T-helper 2 cell treated with Interferon-gamma antibody and Interleukin-4, amounts not matched to agents 100 ng/mL and 5 ng/mL, for 36 hours (primary cell): ENCODE data around the gene TLCD2. TPM values are rescaled to one million over a fixed set of nuclear protein-coding genes. Genes with fewer than 3 reads are reported as not detected.
"Not testable (repeated sequence)": the region's sequence is repeated elsewhere in the genome, so short reads cannot be mapped to it uniquely, and the experiment has no call there.

Experiments used
- intact Hi-C: fragments of 100-400 bp; cut with micrococcal nuclease; formaldehyde crosslinking; loops from one replicate; pipeline ENCODE4 v1.15.1; 2023
- total RNA-seq: library from RNA; stranded (reverse); gene quantifications from 2 replicates; pipeline ENCODE4 v1.2.3, GENCODE V29; 2022

Gene TLCD2
- 0.07 and 0.11 TPM in 2 replicates for total RNA-seq

GRCh38 chr17:1709971-1710806 lies at the start of gene TLCD2:
Gene TLCD2, minus strand, starts transcription at chr17:1710377. Its CDS starts 135 bp downstream, at chr17:1710242.
- intact Hi-C loops = no loop called here

- intact Hi-C loops = no loop called here
Measured at GRCh38 chr17:1759529-1759928, 49.4 kb upstream of the TLCD2 start.

- intact Hi-C loops = no loop called here
Measured at GRCh38 chr17:1758807-1759206, 48.6 kb upstream of the TLCD2 start.

- intact Hi-C loops = no loop called here
Measured at GRCh38 chr17:1755827-1756262, 45.7 kb upstream of the TLCD2 start.

- intact Hi-C loops = no loop called here
Measured at GRCh38 chr17:1755252-1755826, 45.2 kb upstream of the TLCD2 start.

GRCh38 chr17:1754430-1755112 lies 44.4 kb upstream of the TLCD2 start:
- intact Hi-C loops = no loop called here

GRCh38 chr17:1753767-1754429 lies 43.7 kb upstream of the TLCD2 start:
- intact Hi-C loops = no loop called here

GRCh38 chr17:1752425-1753262 lies 42.5 kb upstream of the TLCD2 start:
- intact Hi-C loops = no loop called here

GRCh38 chr17:1750628-1751027 lies 40.5 kb upstream of the TLCD2 start:
- intact Hi-C loops = no loop called here

GRCh38 chr17:1746975-1747543 lies 36.9 kb upstream of the TLCD2 start:
- intact Hi-C loops = no loop called here

GRCh38 chr17:1745513-1746020 lies 35.4 kb upstream of the TLCD2 start:
- intact Hi-C loops = no loop called here

- intact Hi-C loops = no loop called here
Measured at GRCh38 chr17:1744551-1745512, 34.7 kb upstream of the TLCD2 start.

GRCh38 chr17:1743088-1743439 lies 32.9 kb upstream of the TLCD2 start:
- intact Hi-C loops = no loop called here

GRCh38 chr17:1742371-1743087 lies 32.4 kb upstream of the TLCD2 start, which contains the start of gene SERPINF2:
Gene SERPINF2, plus strand, starts transcription at chr17:1742871. Its CDS starts 2,125 bp downstream, at chr17:1744996.
- intact Hi-C loops = no loop called here

- intact Hi-C loops = not testable (repeated sequence)
Measured at GRCh38 chr17:1741899-1742298, 31.7 kb upstream of the TLCD2 start.

- intact Hi-C loops = no loop called here
Measured at GRCh38 chr17:1737531-1738291, 27.5 kb upstream of the TLCD2 start.
